Large intestine (tissue), 3 donors: ENCODE measurements around the gene RNF130. TPM values are rescaled to one million over a fixed set of nuclear protein-coding genes. Genes with fewer than 3 reads are reported as not detected.
"Not testable (repeated sequence)": the region's sequence is repeated elsewhere in the genome, so short reads cannot be mapped to it uniquely, and the experiment has no call there.

Experiments used
- DNase-seq, 2 donors: peaks; one replicate each; pipeline versions ENCODE4 v3.0.0 to v3.0.0-alpha.2; 2013
- H3K27ac ChIP-seq: one replicate; pipeline ENCODE4 v1.5.1; 2013; ENCODE audit warnings: low read length
- H3K27me3 ChIP-seq: 2 replicates; pipeline ENCODE4 v1.6.1; 2013; ENCODE audit warnings: low read length; ENCODE audit not compliant: control insufficient read depth, insufficient read depth
- H3K36me3 ChIP-seq: 2 replicates; pipeline ENCODE4 v1.6.1; 2013; ENCODE audit warnings: low read length; ENCODE audit not compliant: control insufficient read depth, insufficient read depth
- H3K4me1 ChIP-seq: one replicate; pipeline ENCODE4 v1.6.1; 2013; ENCODE audit warnings: low read length; ENCODE audit not compliant: control insufficient read depth, insufficient read depth
- H3K4me3 ChIP-seq: one replicate; pipeline ENCODE4 v1.5.1; 2013; ENCODE audit warnings: low read length
- H3K9me3 ChIP-seq: one replicate; pipeline ENCODE4 v1.6.1; 2013; ENCODE audit warnings: mild to moderate bottlenecking, low read depth, low read length, moderate library complexity; ENCODE audit not compliant: control insufficient read depth
- WGBS: methylation state at CpG from one replicate; pipeline ENCODE4 v1.1.5; 2013; ENCODE audit warnings: low lambda C conversion rate; ENCODE audit not compliant: insufficient coverage; 5-methylcytosine and 5-hydroxymethylcytosine counted together
- polyA plus RNA-seq: library from polyadenylated mRNA; unstranded; fragments of 120-200 nt; gene quantifications from one replicate; pipeline ENCODE4 v1.2.1, GENCODE V29; 2013

The RNF130 gene
- polyA plus RNA-seq, 1 donor: 30.4 TPM

GRCh38 chr5:180096616-180097015 lies 25.1 kb upstream of the RNF130 start:
- DNase-seq: no peak
- no CpG with 5 or more reads among the region's 10 CpGs for WGBS
- no peak overlapping the region for H3K4me3 ChIP-seq

GRCh38 chr5:180095545-180095944 lies 24.0 kb upstream of the RNF130 start:
- DNase-seq: no peak

More at GRCh38 chr5:180096616-180097015, 25.1 kb upstream of the RNF130 start:
- no peaks in the 10 kb centered on the region for H3K9me3 ChIP-seq
- no peaks in the 10 kb centered on the region for H3K4me1 ChIP-seq
- no peaks in the 10 kb centered on the region for H3K36me3 ChIP-seq
- no peaks in the 10 kb centered on the region for H3K27me3 ChIP-seq
- no peak overlapping the region for H3K27ac ChIP-seq

GRCh38 chr5:180093651-180094382 lies 22.3 kb upstream of the RNF130 start:
- H3K9me3 ChIP-seq: no peaks in the 10 kb centered on the region
- no peaks in the 10 kb centered on the region for H3K36me3 ChIP-seq
- H3K27me3 ChIP-seq: no peaks in the 10 kb centered on the region
- 100% methylated on average over 1 of the region's 9 CpGs for WGBS
- peak in 1 of 2 donors; percentile 11 for DNase-seq
- no peak overlapping the region for H3K4me3 ChIP-seq
- no peak overlapping the region for H3K27ac ChIP-seq
- peaks cover 3% of the 10 kb centered on the region for H3K4me1 ChIP-seq

More at GRCh38 chr5:180095545-180095944, 24.0 kb upstream of the RNF130 start:
- Histone ChIP-seq H3K36me3 (no peaks in the 10 kb centered on the region), H3K27ac (no peak overlapping the region), H3K9me3 (no peaks in the 10 kb centered on the region), H3K27me3 (no peaks in the 10 kb centered on the region), H3K4me1 (peaks cover 3% of the 10 kb centered on the region), H3K4me3 (no peak overlapping the region)
- no CpG with 5 or more reads among the region's 9 CpGs for WGBS

GRCh38 chr5:180093241-180093640 lies 21.7 kb upstream of the RNF130 start:
- no peak overlapping the region for H3K4me3 ChIP-seq
- no peak for DNase-seq
- H3K27ac ChIP-seq: no peak overlapping the region
- H3K36me3 ChIP-seq: no peaks in the 10 kb centered on the region
- peaks cover 3% of the 10 kb centered on the region for H3K4me1 ChIP-seq
- no CpG with 5 or more reads among the region's 6 CpGs for WGBS
- H3K27me3 ChIP-seq: no peaks in the 10 kb centered on the region
- no peaks in the 10 kb centered on the region for H3K9me3 ChIP-seq

DNA sequence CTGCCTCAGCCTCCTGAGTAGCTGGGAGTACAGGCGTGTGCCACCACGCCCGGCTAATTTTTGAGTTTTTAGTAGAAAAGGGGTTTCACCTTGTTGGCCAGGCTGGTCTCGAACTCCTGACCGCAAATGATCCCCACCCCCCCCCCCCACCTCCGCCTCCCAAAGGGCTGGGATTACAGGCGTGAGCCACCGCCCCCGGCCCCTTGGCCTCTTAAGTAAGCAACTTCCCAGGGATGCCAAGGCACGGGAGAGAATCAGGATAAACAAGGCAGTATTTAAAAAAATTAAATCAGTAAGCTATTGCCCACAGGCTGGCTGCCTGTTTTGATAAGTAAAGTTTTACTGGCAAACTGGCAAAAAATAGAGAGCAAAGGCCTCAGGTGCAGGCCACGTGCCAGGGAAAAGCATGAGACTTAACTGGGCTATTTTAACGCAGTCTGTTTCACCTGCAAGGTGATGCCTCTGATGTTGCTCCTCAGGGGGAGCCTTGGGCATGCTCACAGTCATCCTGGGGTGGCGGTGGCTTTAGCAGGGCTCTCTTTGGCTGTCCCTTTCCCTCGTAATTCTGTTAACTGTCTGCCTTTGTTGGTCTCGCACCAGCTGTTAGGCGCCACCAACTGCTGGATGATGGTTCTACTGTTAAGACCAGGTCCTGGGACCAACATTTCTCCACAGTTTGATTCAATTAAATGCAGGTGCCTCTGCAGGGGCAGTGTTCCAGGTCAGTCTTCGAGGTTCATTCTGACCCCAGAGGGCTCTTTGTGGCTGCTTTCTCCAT lies 19.4 kb upstream of the RNF130 start:
- no peak overlapping the region for H3K27ac ChIP-seq
- peak overlapping the region; percentile 68 for H3K4me3 ChIP-seq
- peaks cover 3% of the 10 kb centered on the region for H3K4me1 ChIP-seq
- peak in 1 of 2 donors; percentile 37 for DNase-seq
- H3K9me3 ChIP-seq: no peaks in the 10 kb centered on the region
- H3K36me3 ChIP-seq: no peaks in the 10 kb centered on the region
- no CpG with 5 or more reads among the region's 17 CpGs for WGBS
- H3K27me3 ChIP-seq: no peaks in the 10 kb centered on the region

DNA sequence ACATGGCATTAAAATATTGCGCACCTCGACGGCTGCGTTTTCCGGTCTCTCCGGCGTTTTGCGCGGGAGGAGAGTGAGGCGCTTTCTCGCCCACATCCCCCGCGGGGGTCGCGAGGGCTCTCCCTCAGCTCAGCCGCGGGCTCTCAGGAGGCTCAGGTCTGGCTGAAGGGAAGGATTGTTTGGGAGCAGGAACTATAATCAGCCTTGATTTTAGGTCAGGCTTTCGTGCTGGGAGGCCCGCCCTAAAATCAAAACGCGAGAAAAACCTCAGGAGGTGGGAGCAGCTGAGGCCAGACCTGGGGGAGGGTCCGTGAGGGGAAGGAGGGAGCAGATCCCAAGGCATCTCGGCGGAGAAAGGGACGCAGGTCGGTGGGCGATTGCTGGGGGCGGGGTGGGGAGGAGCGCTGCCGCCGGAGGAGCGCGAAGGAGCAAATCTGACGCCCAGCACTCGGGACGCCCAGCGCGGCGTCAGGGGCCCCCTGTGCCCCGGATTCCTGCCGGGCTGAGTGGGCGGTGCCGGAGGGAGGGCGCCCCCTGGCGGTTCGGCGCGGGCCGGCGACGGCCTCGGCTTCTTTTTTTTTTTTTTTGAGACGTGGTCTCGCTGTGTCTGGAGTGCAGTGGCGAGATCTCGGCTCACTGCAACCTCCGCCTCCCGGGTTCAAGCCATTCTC lies 18.7 kb upstream of the RNF130 start:
- no peaks in the 10 kb centered on the region for H3K9me3 ChIP-seq
- peak; percentile 80 to 82 for DNase-seq
- no peaks in the 10 kb centered on the region for H3K36me3 ChIP-seq
- H3K27ac ChIP-seq: peak overlapping the region; percentile 58
- peak overlapping the region; percentile 68 for H3K4me3 ChIP-seq
- no peaks in the 10 kb centered on the region for H3K27me3 ChIP-seq
- H3K4me1 ChIP-seq: peaks cover 3% of the 10 kb centered on the region
- no CpG with 5 or more reads among the region's 58 CpGs for WGBS

DNA sequence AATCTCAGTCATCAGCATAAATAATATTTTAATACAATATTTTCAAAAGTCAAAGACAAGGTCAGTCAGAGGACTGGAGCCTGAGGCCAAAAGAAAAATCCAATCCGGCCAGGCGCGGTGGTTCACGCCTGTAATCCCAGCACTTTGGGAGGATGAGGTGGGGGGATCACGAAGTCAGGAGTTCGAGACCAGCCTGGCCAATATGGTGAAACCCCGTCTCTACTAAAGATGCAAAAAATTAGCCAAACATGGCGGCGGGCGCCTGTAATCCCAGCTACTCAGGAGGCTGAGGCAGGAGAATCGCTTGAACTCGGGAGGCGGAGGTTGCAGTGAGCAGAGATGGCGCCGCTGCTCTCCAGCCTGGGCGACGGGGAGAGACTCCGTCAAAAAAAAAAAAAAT lies 18.1 kb upstream of the RNF130 start:
- H3K27ac ChIP-seq, H3K9me3 ChIP-seq, DNase-seq, H3K27me3 ChIP-seq, H3K36me3 ChIP-seq, H3K4me1 ChIP-seq: not testable (repeated sequence)
- no CpG with 5 or more reads among the region's 18 CpGs for WGBS
- H3K4me3 ChIP-seq: peak overlapping the region; percentile 68

DNA sequence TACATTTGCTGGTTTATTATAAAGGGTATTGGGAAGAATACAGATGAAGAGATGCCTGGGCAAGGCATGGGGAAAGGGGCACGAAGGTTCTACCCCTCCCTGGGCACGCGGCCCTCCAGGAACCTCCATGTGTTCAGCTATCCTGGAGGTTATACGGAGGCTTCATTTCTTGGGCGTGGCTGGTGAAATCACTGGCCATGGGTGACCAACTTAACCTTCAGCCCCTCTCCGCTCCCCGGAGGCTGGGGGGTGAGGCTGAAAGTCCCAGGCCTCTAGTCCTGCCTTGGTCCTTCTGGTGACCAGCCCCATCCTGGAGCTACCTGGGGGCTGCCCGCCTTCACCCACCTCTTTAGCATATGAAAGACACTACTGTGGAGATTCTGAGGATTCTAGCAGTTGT lies 17.0 kb upstream of the RNF130 start:
- WGBS: no CpG with 5 or more reads among the region's 8 CpGs
- no peak for DNase-seq
- Histone ChIP-seq H3K27ac (no peak overlapping the region), H3K9me3 (no peaks in the 10 kb centered on the region), H3K4me1 (peaks cover 6% of the 10 kb centered on the region), H3K36me3 (no peaks in the 10 kb centered on the region), H3K4me3 (no peak overlapping the region), H3K27me3 (no peaks in the 10 kb centered on the region)

- peaks cover 6% of the 10 kb centered on the region for H3K4me1 ChIP-seq
- no peak overlapping the region for H3K4me3 ChIP-seq
- WGBS: 100% methylated on average over 5 of the region's 11 CpGs
- H3K27me3 ChIP-seq: no peaks in the 10 kb centered on the region
- H3K9me3 ChIP-seq: no peaks in the 10 kb centered on the region
- H3K27ac ChIP-seq: no peak overlapping the region
- DNase-seq: no peak
- H3K36me3 ChIP-seq: no peaks in the 10 kb centered on the region
Measured at GRCh38 chr5:180086816-180087399, 15.3 kb upstream of the RNF130 start.

GRCh38 chr5:180085837-180086236 lies 14.3 kb upstream of the RNF130 start:
- Histone ChIP-seq H3K9me3 (no peaks in the 10 kb centered on the region), H3K27ac (no peak overlapping the region), H3K4me3 (no peak overlapping the region), H3K36me3 (no peaks in the 10 kb centered on the region), H3K27me3 (no peaks in the 10 kb centered on the region), H3K4me1 (peaks cover 3% of the 10 kb centered on the region)
- DNase-seq: no peak
- 93% methylated on average over 3 of the region's 7 CpGs for whole genome bisulfite sequencing
